Endothelial cell of umbilical vein (primary cell): ENCODE measurements around the gene BCAP31. TPM values are rescaled to one million over a fixed set of nuclear protein-coding genes. Genes with fewer than 3 reads are reported as not detected.

Experiments used
- BruUV-seq: library from RNA; stranded (reverse); fragments of 400-500 nt; replicated peaks from 2 replicates; lab custom pipeline; 2021; lab: Mats Ljungman, UMichigan
- CTCF ChIA-PET: fragments of 300-600, 350-600 bp; sonication (Branson Sonifier 250); formaldehyde crosslinking; loops from one replicate; lab custom pipeline; 2021; ENCODE audit warnings: antibody characterized with exemption, inconsistent platforms; lab: Charles Lee
- POLR2A ChIA-PET: fragments of 300-600, 350-600 bp; sonication (Branson Sonifier 250); formaldehyde crosslinking; loops from one replicate; lab custom pipeline; 2021; ENCODE audit warnings: antibody characterized with exemption, inconsistent platforms; lab: Charles Lee
- DNase-seq: peaks from one replicate; pipeline ENCODE4 v3.0.0-alpha.2; 2011; ENCODE audit warnings: low read depth, low spot score
- FAIRE-seq: peaks from 2 replicates; lab custom pipeline; 2011; peaks lifted over from hg19 to GRCh38; lab: Jason Lieb, UNC
- H2AFZ ChIP-seq: 2 replicates; pipeline ENCODE4 v1.6.0; 2012; ENCODE audit warnings: low read depth, low read length, control low read depth, inconsistent platforms
- H3K27ac ChIP-seq: 2 replicates; pipeline ENCODE4 v1.5.1; 2011; ENCODE audit warnings: low read depth, mild to moderate bottlenecking, control low read depth, low read length, moderate library complexity; ENCODE audit not compliant: insufficient read depth
- H3K27me3 ChIP-seq, 2 experiments: 2 replicates each; pipeline versions ENCODE4 v1.6.0 to v1.6.1; 2011; ENCODE audit warnings: low read length in 2 of 2, mixed read lengths in 1 of 2; ENCODE audit not compliant: control insufficient read depth in 2 of 2, insufficient read depth in 2 of 2
- H3K36me3 ChIP-seq, 2 experiments: 2 replicates in 1 of 2; 3 replicates in 1 of 2; pipeline ENCODE4 v1.5.1; 2011; ENCODE audit warnings: low read length in 2 of 2, mild to moderate bottlenecking in 1 of 2, moderate library complexity in 1 of 2; ENCODE audit not compliant: control insufficient read depth in 2 of 2, insufficient read depth in 2 of 2; ENCODE audit errors: extremely low read depth in 1 of 2
- H3K4me1 ChIP-seq: 3 replicates; pipeline ENCODE4 v1.5.1; 2011; ENCODE audit warnings: mild to moderate bottlenecking, low read length; ENCODE audit not compliant: control insufficient read depth, insufficient read depth; ENCODE audit errors: extremely low read depth
- H3K4me2 ChIP-seq: 2 replicates; pipeline ENCODE4 v1.6.1; 2011; ENCODE audit warnings: low read length, control low read depth, mixed read lengths; ENCODE audit not compliant: insufficient read depth
- H3K4me3 ChIP-seq, 3 experiments: fragments of 200-600 bp in 1 of 3; sonication (generic), shearing (Covaris generic) in 1 of 3; replicated peaks in 1 of 3; 2 replicates each; pipeline ENCODE4 v1.5.1; 2011 to 2016; ENCODE audit warnings: control low read depth in 3 of 3, low read length in 3 of 3, mild to moderate bottlenecking in 2 of 3, inconsistent platforms in 1 of 3, low read depth in 1 of 3, moderate library complexity in 1 of 3; ENCODE audit not compliant: insufficient read depth in 1 of 3
- H3K79me2 ChIP-seq: 2 replicates; pipeline ENCODE4 v1.6.0; 2012; ENCODE audit warnings: low read length, inconsistent platforms; ENCODE audit not compliant: control insufficient read depth, insufficient read depth
- H3K9ac ChIP-seq: replicated peaks from 2 replicates; pipeline ENCODE3; 2011; ENCODE audit warnings: low read length, control low read depth; ENCODE audit not compliant: insufficient read depth; ENCODE audit errors: extremely low read depth
- H3K9me1 ChIP-seq: replicated peaks from 3 replicates; pipeline ENCODE4 v1.6.0; 2011; ENCODE audit warnings: mild to moderate bottlenecking, low read length; ENCODE audit not compliant: control insufficient read depth, insufficient read depth; ENCODE audit errors: extremely low read depth
- H3K9me3 ChIP-seq: replicated peaks from 2 replicates; pipeline ENCODE4 v1.5.1; 2012; ENCODE audit warnings: low read length, inconsistent platforms; ENCODE audit not compliant: control insufficient read depth, insufficient read depth
- H4K20me1 ChIP-seq: replicated peaks from 2 replicates; pipeline ENCODE3; 2011; ENCODE audit warnings: mild to moderate bottlenecking, low read length; ENCODE audit not compliant: control insufficient read depth, insufficient read depth; ENCODE audit errors: extremely low read depth
- EZH2 ChIP-seq: IDR thresholded peaks from 2 replicates; pipeline ENCODE4 v1.6.1; 2012; ENCODE audit warnings: borderline replicate concordance, low read depth, mild to moderate bottlenecking, moderate library complexity, low read length, inconsistent platforms; ENCODE audit not compliant: severe bottlenecking
- FOS ChIP-seq: IDR thresholded peaks from 2 replicates; pipeline ENCODE4 v1.6.1; 2011; ENCODE audit warnings: mild to moderate bottlenecking, low read length, moderate library complexity, borderline replicate concordance; ENCODE audit not compliant: insufficient read depth
- GATA2 ChIP-seq: IDR thresholded peaks from 2 replicates; pipeline ENCODE4 v1.7.0; 2011; ENCODE audit warnings: low read depth, mild to moderate bottlenecking, moderate library complexity, mixed read lengths, low read length; ENCODE audit not compliant: insufficient read length, insufficient read depth
- JUN ChIP-seq: IDR thresholded peaks from 2 replicates; pipeline ENCODE4 v1.6.1; 2011; ENCODE audit warnings: borderline replicate concordance, low read depth; ENCODE audit not compliant: insufficient read length, insufficient read depth
- MYC ChIP-seq: IDR thresholded peaks from one replicate; pipeline ENCODE4 v1.6.1; 2011; ENCODE audit warnings: mild to moderate bottlenecking, low read depth, low read length
- POLR2A ChIP-seq: IDR thresholded peaks from 2 replicates; pipeline ENCODE4 v1.6.1; 2012; ENCODE audit warnings: low read depth, mild to moderate bottlenecking, control low read depth, low read length
- POLR2AphosphoS5 ChIP-seq: IDR thresholded peaks from 2 replicates; pipeline ENCODE4 v1.6.1; 2012; ENCODE audit warnings: low read depth, mild to moderate bottlenecking, control low read depth, low read length, moderate library complexity; ENCODE audit not compliant: insufficient read depth
- dilution Hi-C: fragments of 300-500 bp; cut with MboI; formaldehyde crosslinking; loops from one replicate; pipeline ENCODE4 v1.15.0; 2019; ENCODE audit warnings: low sequenced_read_pairs; ENCODE audit not compliant: extremely low pct_ligation_motif_present
- intact Hi-C: fragments of 100-400 bp; cut with micrococcal nuclease; formaldehyde crosslinking; loops from one replicate; pipeline ENCODE4 v1.10.0; 2022
- polyA plus RNA-seq, 4 experiments: library from polyadenylated mRNA; depleted of rRNA in 3 of 4; stranded (reverse) in 3 of 4; unstranded in 1 of 4; fragments of >200 nt; gene quantifications; 2 replicates each; pipeline versions ENCODE4 v1.2.1 to v1.2.3, GENCODE V29; 2011 to 2012; ENCODE audit warnings: missing spikeins in 1 of 4
- total RNA-seq: library from RNA; stranded (reverse); gene quantifications from 2 replicates; pipeline ENCODE4 v1.2.3, GENCODE V29; 2021
- TF ChIP-seq, protein P1 (sequence below), 2 donors: IDR thresholded peaks; 1 replicate in 1 of 2; 2 replicates in 1 of 2; pipeline ENCODE4 v1.5.1; 2011; ENCODE audit warnings: low read length in 2 of 2, mild to moderate bottlenecking in 2 of 2, moderate library complexity in 2 of 2, control low read depth in 1 of 2, inconsistent platforms in 1 of 2, low read depth in 1 of 2; ENCODE audit not compliant: insufficient read depth in 1 of 2; ENCODE audit errors: extremely low read depth in 1 of 2
- TF ChIP-seq, protein P2 (sequence below): IDR thresholded peaks from 2 replicates; pipeline ENCODE4 v1.6.1; 2011; ENCODE audit not compliant: insufficient read depth, insufficient read length

Gene BCAP31
- total and polyA plus RNA-seq, 2 donors (not counting 3 experiments of a cell fraction or from before 2014, with no cell fraction given), result 169 to 203 TPM

DNA sequence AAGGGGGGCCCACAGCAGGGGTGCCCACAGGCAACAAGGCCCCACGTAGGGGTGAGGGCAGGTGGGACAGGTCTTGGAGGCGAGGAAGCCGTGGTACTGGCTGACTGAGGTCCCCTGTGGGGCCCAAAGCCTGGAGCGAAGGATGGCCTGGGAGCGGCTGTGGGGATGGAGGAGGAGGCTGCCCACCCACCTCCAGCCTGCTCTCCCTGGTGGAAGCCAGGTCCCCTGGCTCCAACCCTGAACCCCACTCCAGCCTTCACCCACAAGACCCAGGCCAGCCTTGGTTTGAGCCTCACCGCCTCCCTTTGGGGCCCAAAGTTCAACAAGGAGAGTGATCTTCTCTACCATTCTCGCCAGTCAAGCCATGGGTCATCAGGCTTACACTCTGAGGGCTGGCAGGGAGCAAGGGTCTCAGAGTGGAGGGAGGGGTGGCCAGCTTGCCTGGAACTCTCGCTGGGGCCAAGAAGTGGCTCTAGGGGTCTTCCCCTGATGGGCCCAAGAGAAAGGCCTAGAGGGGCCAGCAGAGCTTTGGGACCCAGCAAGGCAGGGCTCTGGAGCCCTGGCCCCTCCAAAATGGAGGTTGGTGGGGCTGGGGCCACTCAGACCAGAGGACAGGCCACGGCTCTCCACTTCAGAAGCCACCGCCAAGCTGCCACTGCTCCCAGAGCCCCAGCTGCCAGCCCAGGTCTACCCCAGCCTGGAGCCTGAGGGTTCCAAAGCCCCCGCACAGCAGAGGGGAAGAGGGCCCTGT lies 55.6 kb downstream of the BCAP31 start:
- TF ChIP-seq POLR2A (no peak), POLR2AphosphoS5 (no peak), JUN (no peak), MYC (no peak), FOS (no peak), EZH2 (no peak), GATA2 (no peak)
- TF ChIP-seq, protein P1, sequence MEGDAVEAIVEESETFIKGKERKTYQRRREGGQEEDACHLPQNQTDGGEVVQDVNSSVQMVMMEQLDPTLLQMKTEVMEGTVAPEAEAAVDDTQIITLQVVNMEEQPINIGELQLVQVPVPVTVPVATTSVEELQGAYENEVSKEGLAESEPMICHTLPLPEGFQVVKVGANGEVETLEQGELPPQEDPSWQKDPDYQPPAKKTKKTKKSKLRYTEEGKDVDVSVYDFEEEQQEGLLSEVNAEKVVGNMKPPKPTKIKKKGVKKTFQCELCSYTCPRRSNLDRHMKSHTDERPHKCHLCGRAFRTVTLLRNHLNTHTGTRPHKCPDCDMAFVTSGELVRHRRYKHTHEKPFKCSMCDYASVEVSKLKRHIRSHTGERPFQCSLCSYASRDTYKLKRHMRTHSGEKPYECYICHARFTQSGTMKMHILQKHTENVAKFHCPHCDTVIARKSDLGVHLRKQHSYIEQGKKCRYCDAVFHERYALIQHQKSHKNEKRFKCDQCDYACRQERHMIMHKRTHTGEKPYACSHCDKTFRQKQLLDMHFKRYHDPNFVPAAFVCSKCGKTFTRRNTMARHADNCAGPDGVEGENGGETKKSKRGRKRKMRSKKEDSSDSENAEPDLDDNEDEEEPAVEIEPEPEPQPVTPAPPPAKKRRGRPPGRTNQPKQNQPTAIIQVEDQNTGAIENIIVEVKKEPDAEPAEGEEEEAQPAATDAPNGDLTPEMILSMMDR (IDR thresholded peaks at IDR 0.05; ENCODE audit: extremely low read depth in 1 of 2, insufficient read depth in 1 of 2, low read depth in 1 of 2, low read length in 2 of 2), result no peak
- TF ChIP-seq, protein P2, sequence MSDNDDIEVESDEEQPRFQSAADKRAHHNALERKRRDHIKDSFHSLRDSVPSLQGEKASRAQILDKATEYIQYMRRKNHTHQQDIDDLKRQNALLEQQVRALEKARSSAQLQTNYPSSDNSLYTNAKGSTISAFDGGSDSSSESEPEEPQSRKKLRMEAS, result no peak
- no peak for DNase-seq
- H3K36me3 ChIP-seq, result no peaks in the 10 kb centered on the region
- no peak for FAIRE-seq
- no TSS peak for BruUV-seq
- no peaks in the 10 kb centered on the region for H3K9me1 ChIP-seq
- H3K27me3 ChIP-seq, result peaks cover 4 to 6% of the 10 kb centered on the region in 2 experiments
- intact Hi-C loops, result loop anchor here (1.0 to 2.0 kb wide), 7 partner anchors 32 to 728 kb away; no protein-coding TSS in a partner anchor
- CTCF ChIA-PET, result interaction anchor here (0.6 to 6.8 kb wide), 29 partner anchors 12 to 727 kb away, joined by 3 to 89 read pairs (median 6); partner anchors contain the start of genes DUSP9 and HAUS7
- H3K9me3 ChIP-seq, result no peaks in the 10 kb centered on the region
- no peak overlapping the region for H3K27ac ChIP-seq
- H3K4me2 ChIP-seq, result no peak overlapping the region
- H2AFZ ChIP-seq, result no peak overlapping the region
- no peaks in the 10 kb centered on the region for H3K79me2 ChIP-seq
- H3K9ac ChIP-seq, result no peak overlapping the region
- H3K4me3 ChIP-seq, result no peak overlapping the region
- H3K4me1 ChIP-seq, result no peaks in the 10 kb centered on the region
- dilution Hi-C loops, result no loop called here
- H4K20me1 ChIP-seq, result no peaks in the 10 kb centered on the region
- POLR2A ChIA-PET, result no interaction called here
